ENCODE measurements around the gene EEFSEC. TPM values are rescaled to one million over a fixed set of nuclear protein-coding genes. Genes with fewer than 3 reads are reported as not detected.

Gene EEFSEC
- total and polyA plus RNA-seq, 2 of the 8 experiments (the other 6 are each of a cell fraction or from before 2014, with no cell fraction given) = 13.1 to 19.8 TPM

DNA sequence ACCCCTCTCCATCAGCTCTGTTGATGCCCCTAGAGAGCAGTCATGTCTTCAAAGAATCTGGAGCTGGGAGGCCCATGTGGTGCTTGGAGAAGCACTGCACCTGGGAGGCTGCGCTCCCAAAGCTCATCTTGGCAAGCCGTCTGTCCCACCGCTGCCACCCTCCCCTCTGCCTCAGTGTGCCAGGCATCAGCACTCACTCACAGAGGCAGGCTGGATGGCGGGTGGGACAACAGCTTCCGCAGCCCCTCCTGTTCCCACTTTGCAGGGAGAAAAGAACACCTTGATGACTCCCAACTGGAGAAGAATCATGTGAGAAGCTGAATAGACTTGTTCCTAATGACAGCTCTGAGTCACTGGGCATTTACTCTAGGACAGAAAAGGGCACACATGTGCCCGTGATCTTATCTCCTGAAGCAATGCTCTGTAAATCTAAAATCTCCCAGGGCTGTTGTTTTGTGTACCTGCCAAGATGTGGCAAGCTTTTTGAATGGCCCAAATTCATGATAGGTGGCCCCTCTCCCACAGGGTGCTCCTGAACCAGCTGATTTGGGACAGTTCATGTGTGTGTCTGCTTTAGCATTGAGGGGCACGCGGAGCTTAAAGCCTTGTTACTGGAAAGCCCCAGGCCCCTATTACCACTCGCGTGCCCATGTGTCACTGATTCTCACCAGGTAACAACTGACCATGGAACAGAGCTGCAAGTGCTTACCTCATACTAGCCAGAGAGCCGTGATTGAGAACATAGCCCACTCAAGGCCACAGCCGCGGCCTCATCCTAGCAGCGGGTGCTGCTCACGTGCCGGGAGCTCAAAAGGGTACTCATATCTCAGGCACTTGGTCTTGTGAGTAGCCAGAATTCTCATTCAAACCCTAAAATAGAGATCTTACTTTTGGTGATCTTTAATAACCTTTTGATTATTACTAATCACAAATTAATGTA, 209.0 kb downstream of the EEFSEC start:
- no peak overlapping the region for H4K5ac ChIP-seq (ENCODE audit: insufficient read length, low read depth, low read length)
- no peak for FAIRE-seq
- no peak overlapping the region for H3K4me2 ChIP-seq (ENCODE audit: insufficient read depth in 1 of 2, low read depth in 2 of 2, low read length in 2 of 2)
- no peak overlapping the region for H2AFZ ChIP-seq (ENCODE audit: low read length)
- no peaks in the 10 kb centered on the region; a peak in 1 of 7 replicates for H3K4me1 ChIP-seq (replicated peaks in 1 of 4; ENCODE audit: control insufficient read depth in 3 of 4, insufficient read depth in 4 of 4, low read length in 3 of 4)
- no peak overlapping the region for H3K9ac ChIP-seq (replicated peaks in 1 of 4; ENCODE audit: extremely low read depth in 1 of 4, low read depth in 3 of 4, low read length in 3 of 4)
- no peaks in the 10 kb centered on the region for H3K23me2 ChIP-seq (ENCODE audit: low read depth, low read length)
- H3K18ac ChIP-seq (ENCODE audit: extremely low read depth, low read length) = no peak overlapping the region
- no peak overlapping the region for H3K4me3 ChIP-seq (ENCODE audit: extremely low read depth in 1 of 4, insufficient read depth in 2 of 4, low read depth in 3 of 4, low read length in 4 of 4)
- no peak overlapping the region for H3K56ac ChIP-seq (replicated peaks; ENCODE audit: insufficient read length, low read depth, low read length)
- H4K20me1 ChIP-seq (replicated peaks in 1 of 2; ENCODE audit: control insufficient read depth in 1 of 2, insufficient read depth in 2 of 2, low read length in 2 of 2) = no peaks in the 10 kb centered on the region
- no peak overlapping the region; the same call in 1 of the 2 replicates for H4K8ac ChIP-seq (ENCODE audit: extremely low read depth, insufficient read depth, low read length)
- H3K79me2 ChIP-seq (ENCODE audit: control insufficient read depth in 1 of 2, insufficient read depth in 2 of 2, low read length in 2 of 2) = no peaks in the 10 kb centered on the region
- H3K79me1 ChIP-seq (ENCODE audit: low read depth, low read length) = no peaks in the 10 kb centered on the region
- no peak overlapping the region for H3K14ac ChIP-seq (ENCODE audit: insufficient read length)
- no peak overlapping the region for H3K4ac ChIP-seq (replicated peaks; ENCODE audit: insufficient read length, low read depth, low read length)
- DNase-seq (ENCODE audit: low read depth in 1 of 2, low spot score in 2 of 2) = no peak
- H2AK5ac ChIP-seq (ENCODE audit: low read depth, low read length) = no peak overlapping the region
- no peaks in the 10 kb centered on the region; a peak in 1 of 7 replicates for H3K27me3 ChIP-seq (replicated peaks in 1 of 4; ENCODE audit: control insufficient read depth in 3 of 4, extremely low read depth in 1 of 4, insufficient read depth in 3 of 4, low read length in 3 of 4)
- H4K91ac ChIP-seq (replicated peaks; ENCODE audit: insufficient read length, low read length) = no peak overlapping the region
- no peak overlapping the region for H2BK120ac ChIP-seq (replicated peaks; ENCODE audit: low read depth, low read length)
- no peak overlapping the region for H2BK15ac ChIP-seq (ENCODE audit: low read length)
- CTCF ChIA-PET (ENCODE audit: partially characterized antibody) = interaction anchor here (0.6 to 6.7 kb wide), 12 partner anchors 8 to 203 kb away, joined by 3 to 31 read pairs (median 4); no protein-coding TSS in a partner anchor
- no peak overlapping the region for H2BK5ac ChIP-seq (ENCODE audit: low read depth, low read length)
- H2BK12ac ChIP-seq (ENCODE audit: low read depth, low read length) = no peak overlapping the region
- POLR2A ChIA-PET (ENCODE audit: partially characterized antibody) = interaction anchor here (1.2 to 1.4 kb wide), 2 partner anchors 14 kb away, joined by 3 read pairs; no protein-coding TSS in a partner anchor
- WGBS, 2 experiments (ENCODE audit: extremely low coverage in 1 of 2, insufficient coverage in 1 of 2, insufficient read length in 1 of 2, insufficient replicate concordance in 2 of 2, low coverage in 1 of 2, low lambda C conversion rate in 2 of 2, missing lambda C conversion rate in 1 of 2) = 90% methylated on average over 16 of the region's 16 CpGs; no CpG with 5 or more reads in 1 of the 2 experiments
- H3K36me3 ChIP-seq (ENCODE audit: control insufficient read depth in 2 of 4, insufficient read depth in 4 of 4, low read length in 3 of 4) = no peaks in the 10 kb centered on the region
- no peak overlapping the region for H3K27ac ChIP-seq (ENCODE audit: low read depth, low read length)
- H3K23ac ChIP-seq (ENCODE audit: insufficient read length) = no peak overlapping the region
- no peak overlapping the region for H2BK20ac ChIP-seq (ENCODE audit: low read length)
- H3K9me3 ChIP-seq (ENCODE audit: insufficient read depth in 2 of 2, low read depth in 1 of 2, low read length in 1 of 2) = no peaks in the 10 kb centered on the region
- TF ChIP-seq RFX5 (IDR thresholded peaks at IDR 0.05; ENCODE audit: borderline replicate concordance, low read depth, low read length) (no peak), PHF8 (conservative IDR thresholded peaks at IDR 0.05; ENCODE audit: low read depth, low read length) (no peak), CBX5 (IDR thresholded peaks at IDR 0.05; ENCODE audit: low read depth, low read length) (no peak), SP1 (IDR thresholded peaks at IDR 0.05; ENCODE audit: low read depth, low read length) (no peak), TAF1 (IDR thresholded peaks at IDR 0.05; ENCODE audit: low read depth, low read length) (no peak)
- TF ChIP-seq, protein P1, sequence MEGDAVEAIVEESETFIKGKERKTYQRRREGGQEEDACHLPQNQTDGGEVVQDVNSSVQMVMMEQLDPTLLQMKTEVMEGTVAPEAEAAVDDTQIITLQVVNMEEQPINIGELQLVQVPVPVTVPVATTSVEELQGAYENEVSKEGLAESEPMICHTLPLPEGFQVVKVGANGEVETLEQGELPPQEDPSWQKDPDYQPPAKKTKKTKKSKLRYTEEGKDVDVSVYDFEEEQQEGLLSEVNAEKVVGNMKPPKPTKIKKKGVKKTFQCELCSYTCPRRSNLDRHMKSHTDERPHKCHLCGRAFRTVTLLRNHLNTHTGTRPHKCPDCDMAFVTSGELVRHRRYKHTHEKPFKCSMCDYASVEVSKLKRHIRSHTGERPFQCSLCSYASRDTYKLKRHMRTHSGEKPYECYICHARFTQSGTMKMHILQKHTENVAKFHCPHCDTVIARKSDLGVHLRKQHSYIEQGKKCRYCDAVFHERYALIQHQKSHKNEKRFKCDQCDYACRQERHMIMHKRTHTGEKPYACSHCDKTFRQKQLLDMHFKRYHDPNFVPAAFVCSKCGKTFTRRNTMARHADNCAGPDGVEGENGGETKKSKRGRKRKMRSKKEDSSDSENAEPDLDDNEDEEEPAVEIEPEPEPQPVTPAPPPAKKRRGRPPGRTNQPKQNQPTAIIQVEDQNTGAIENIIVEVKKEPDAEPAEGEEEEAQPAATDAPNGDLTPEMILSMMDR (IDR thresholded peaks at IDR 0.05; ENCODE audit: control extremely low read depth in 1 of 3, insufficient read depth in 1 of 3, low read depth in 1 of 3, low read length in 3 of 3) = no peak
- TF ChIP-seq, protein P2, sequence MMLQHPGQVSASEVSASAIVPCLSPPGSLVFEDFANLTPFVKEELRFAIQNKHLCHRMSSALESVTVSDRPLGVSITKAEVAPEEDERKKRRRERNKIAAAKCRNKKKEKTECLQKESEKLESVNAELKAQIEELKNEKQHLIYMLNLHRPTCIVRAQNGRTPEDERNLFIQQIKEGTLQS (IDR thresholded peaks at IDR 0.05; ENCODE audit: insufficient read depth, low read depth, low read length) = no peak
